Retinal pigment epithelial cell (primary cell): ENCODE measurements around the gene SLFN14.
"Not testable (repeated sequence)": the region's sequence is repeated elsewhere in the genome, so short reads cannot be mapped to it uniquely, and the experiment has no call there.

Source experiments
- DNase-seq: peaks from one replicate; pipeline ENCODE4 v3.0.0-alpha.2; 2010; ENCODE audit warnings: low read depth
- H3K4me3 ChIP-seq: 2 replicates; pipeline ENCODE4 v1.5.1; 2011; ENCODE audit warnings: mild to moderate bottlenecking, low read length, control low read depth, moderate library complexity
- CTCF ChIP-seq: conservative IDR thresholded peaks from 2 replicates; pipeline ENCODE4 v1.5.1; 2011; ENCODE audit warnings: low read depth, low read length, control low read depth, inconsistent platforms

SLFN14 gene

GRCh38 chr17:35578197-35578928 lies 17.7 kb upstream of the SLFN14 start, which contains the start of gene PEX12:
TSS of gene PEX12 (minus strand) at chr17:35578571. CDS start at chr17:35578021, 550 bp downstream.
- TF ChIP-seq CTCF: no peak
- DNase-seq: peak; percentile 41

GRCh38 chr17:35577830-35578196 lies 17.2 kb upstream of the SLFN14 start:
- no peak for DNase-seq
- TF ChIP-seq CTCF: no peak
- peak overlapping the region; percentile 97 for H3K4me3 ChIP-seq

More at GRCh38 chr17:35578197-35578928, 17.7 kb upstream of the SLFN14 start, which contains the start of gene PEX12:
- H3K4me3 ChIP-seq: peak within 1 kb of the TSS; percentile 97

- no peak for DNase-seq
- H3K4me3 ChIP-seq: no peak overlapping the region
- TF ChIP-seq CTCF: no peak
These were observed 15.1 kb upstream of the SLFN14 start for GRCh38 chr17:35575759-35576158.

- no peak overlapping the region for H3K4me3 ChIP-seq
- no peak for TF ChIP-seq CTCF
- DNase-seq: no peak
These were observed 8.8 kb upstream of the SLFN14 start for GRCh38 chr17:35569405-35569804.

- TF ChIP-seq CTCF: no peak
- peak overlapping the region; percentile 100 for H3K4me3 ChIP-seq
- DNase-seq: no peak
These were observed 7.9 kb upstream of the SLFN14 start for GRCh38 chr17:35568561-35568960.

GRCh38 chr17:35566968-35567367 lies 6.3 kb upstream of the SLFN14 start:
- TF ChIP-seq CTCF: no peak
- no peak overlapping the region for H3K4me3 ChIP-seq
- DNase-seq: no peak

- not testable (repeated sequence) for H3K4me3 ChIP-seq, DNase-seq
These were observed 2.6 kb upstream of the SLFN14 start for GRCh38 chr17:35563181-35563580.
